Hematopoietic multipotent progenitor cell treated with erythropoietin and hydrocortisone succinate and interleukin-3 and kit ligand, for 4 days (in vitro differentiated cells): ENCODE data around the gene PTGES2.
A peak's percentile ranks its signal among the peaks of the same experiment; 100 is the strongest.
"Not testable (repeated sequence)": the region's sequence is repeated elsewhere in the genome, so short reads cannot be mapped to it uniquely, and the experiment has no call there.

ENCODE experiments used
- DNase-seq: peaks from one replicate; pipeline ENCODE4 v3.0.0-alpha.2; 2015

Gene PTGES2

GRCh38 chr9:128118971-128119665 lies 8.4 kb downstream of the PTGES2 start:
- no peak for DNase-seq

GRCh38 chr9:128118472-128118857 lies 9.1 kb downstream of the PTGES2 start:
- DNase-seq = no peak

GRCh38 chr9:128117613-128118471 lies 9.7 kb downstream of the PTGES2 start:
- peak; percentile 95 for DNase-seq

- no peak for DNase-seq
Measured at GRCh38 chr9:128116104-128117083, 11.1 kb downstream of the PTGES2 start.

- DNase-seq = peak; percentile 99
Measured at GRCh38 chr9:128115187-128116103, 12.1 kb downstream of the PTGES2 start.

- DNase-seq = no peak
Measured at GRCh38 chr9:128114326-128115186, 13.0 kb downstream of the PTGES2 start.

GRCh38 chr9:128113526-128114325 lies 13.8 kb downstream of the PTGES2 start:
- DNase-seq = no peak

GRCh38 chr9:128111726-128112125 lies 15.8 kb downstream of the PTGES2 start:
- DNase-seq = not testable (repeated sequence)

GRCh38 chr9:128109050-128109709 lies 18.3 kb downstream of the PTGES2 start:
- DNase-seq = no peak

- no peak for DNase-seq
Measured at GRCh38 chr9:128108269-128109049, 19.1 kb downstream of the PTGES2 start.

GRCh38 chr9:128107468-128108268 lies 19.9 kb downstream of the PTGES2 start:
- DNase-seq = no peak

- DNase-seq = no peak
Measured at GRCh38 chr9:128106940-128107467, 20.5 kb downstream of the PTGES2 start.

- DNase-seq = no peak
Measured at GRCh38 chr9:128106181-128106939, 21.2 kb downstream of the PTGES2 start.

- no peak for DNase-seq
Measured at GRCh38 chr9:128105538-128106175, 21.9 kb downstream of the PTGES2 start.

GRCh38 chr9:128104171-128104618 lies 23.3 kb downstream of the PTGES2 start:
- DNase-seq = no peak

- DNase-seq = no peak
Measured at GRCh38 chr9:128103589-128103962, 24.0 kb downstream of the PTGES2 start.
